Subcutaneous abdominal adipose tissue (tissue), 5 donors: ENCODE measurements around the gene CFAP77.
A peak's percentile ranks its signal among the peaks of the same experiment; 100 is the strongest.

Experiments used
- H3K27ac ChIP-seq: one replicate; pipeline ENCODE4 v1.7.0; 2013; ENCODE audit warnings: low read depth, mild to moderate bottlenecking, inconsistent platforms, low read length, moderate library complexity
- H3K27me3 ChIP-seq, 5 donors: one replicate each; pipeline ENCODE4 v1.7.0; 2013; ENCODE audit warnings: low read length in 5 of 5, inconsistent platforms in 1 of 5; ENCODE audit not compliant: control insufficient read depth in 5 of 5, insufficient read depth in 4 of 5
- H3K36me3 ChIP-seq, 5 donors: one replicate each; pipeline ENCODE4 v1.7.0; 2013; ENCODE audit warnings: low read length in 5 of 5; ENCODE audit not compliant: control insufficient read depth in 5 of 5, insufficient read depth in 5 of 5
- H3K4me1 ChIP-seq, 5 donors: one replicate each; pipeline ENCODE4 v1.7.0; 2013; ENCODE audit warnings: low read length in 5 of 5, mild to moderate bottlenecking in 3 of 5, moderate library complexity in 1 of 5; ENCODE audit not compliant: control insufficient read depth in 5 of 5, insufficient read depth in 5 of 5
- H3K4me3 ChIP-seq, 5 donors: one replicate each; pipeline ENCODE4 v1.7.0; 2013; ENCODE audit warnings: low read length in 5 of 5, low read depth in 1 of 5
- H3K9ac ChIP-seq, 5 donors: one replicate each; pipeline ENCODE4 v1.7.0; 2013; ENCODE audit warnings: low read length in 5 of 5, mild to moderate bottlenecking in 4 of 5, moderate library complexity in 3 of 5
- H3K9me3 ChIP-seq, 5 donors: one replicate each; pipeline ENCODE4 v1.7.0; 2013; ENCODE audit warnings: low read length in 5 of 5; ENCODE audit not compliant: control insufficient read depth in 5 of 5
- donor health status: healthy.
- donor health status: healthy.
- donor health status: healthy.
- donor health status: healthy.
- donor health status: healthy.

Gene CFAP77

DNA sequence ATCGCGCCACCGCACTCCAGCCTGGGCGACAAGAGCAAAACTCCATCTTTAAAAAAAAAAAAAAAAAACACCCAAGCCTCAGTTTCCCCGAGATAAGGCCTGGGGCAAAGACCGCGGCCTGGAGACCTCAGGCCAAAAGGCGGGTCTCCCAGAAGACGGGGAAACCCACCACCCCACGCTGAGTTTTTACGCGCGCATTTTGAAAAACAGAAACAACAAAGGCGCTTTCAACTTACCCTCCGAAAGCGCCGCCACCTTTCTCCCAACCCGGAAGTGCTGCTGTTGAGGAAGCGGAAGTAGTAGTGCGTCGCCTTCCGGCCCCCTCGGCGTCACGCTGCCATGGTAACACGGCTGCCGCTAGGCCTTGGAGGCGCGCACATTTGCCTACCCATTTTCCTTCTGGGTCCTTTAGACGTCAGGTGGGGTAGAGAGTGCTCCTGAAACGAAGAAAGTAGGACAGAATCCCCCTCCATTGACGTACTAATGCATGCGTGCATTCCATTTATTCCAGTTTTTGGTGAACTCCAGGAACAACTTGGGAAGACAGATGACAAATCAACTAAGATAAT lies 3.4 kb upstream of the CFAP77 start, which contains the start of gene TTF1:
TSS of gene TTF1 (minus strand) at position 287 of the 569 bp plus-strand sequence. CDS start 4,019 bp downstream, outside the sequence.
- peaks cover 16 to 25% (median 21%) of the 10 kb centered on the region in 5 donors for H3K27me3 ChIP-seq
- H3K36me3 ChIP-seq, result peaks cover 0 to 15% (median 8%) of the 10 kb centered on the region in 5 donors
- H3K4me3 ChIP-seq, result peak within 1 kb of the TSS; percentile 81 to 95 (median 88)
- peak within 1 kb of the TSS; percentile 68 to 84 (median 81) for H3K9ac ChIP-seq
- H3K9me3 ChIP-seq, result no peaks in the 10 kb centered on the region
- peak within 1 kb of the TSS; percentile 17 for H3K27ac ChIP-seq
- H3K4me1 ChIP-seq, result peaks cover 5 to 46% (median 37%) of the 10 kb centered on the region in 5 donors

- Histone ChIP-seq H3K36me3 (peaks cover 0 to 10% (median 2%) of the 10 kb centered on the region in 5 donors), H3K9ac (peak overlapping the region in 2 of 5 donors; percentile 69 to 78), H3K27me3 (peaks cover 21 to 30% (median 26%) of the 10 kb centered on the region in 5 donors), H3K27ac (peak overlapping the region; percentile 17), H3K9me3 (no peaks in the 10 kb centered on the region), H3K4me3 (peak overlapping the region; percentile 81 to 95 (median 88)), H3K4me1 (peaks cover 5 to 46% (median 37%) of the 10 kb centered on the region in 5 donors)
Observed at GRCh38 chr9:132407196-132407595, 2.8 kb upstream of the CFAP77 start.

GRCh38 chr9:132408521-132408920 lies 1.5 kb upstream of the CFAP77 start:
- no peaks in the 10 kb centered on the region for H3K9me3 ChIP-seq
- peaks cover 0 to 3% (median 0%) of the 10 kb centered on the region in 5 donors for H3K36me3 ChIP-seq
- no peak overlapping the region for H3K9ac ChIP-seq
- H3K27ac ChIP-seq, result no peak overlapping the region
- H3K27me3 ChIP-seq, result peaks cover 25 to 40% (median 29%) of the 10 kb centered on the region in 5 donors
- no peak overlapping the region for H3K4me3 ChIP-seq
- H3K4me1 ChIP-seq, result peaks cover 5 to 46% (median 37%) of the 10 kb centered on the region in 5 donors

GRCh38 chr9:132410642-132411041 lies 631 bp downstream of the CFAP77 start:
- H3K9me3 ChIP-seq, result no peaks in the 10 kb centered on the region
- peak overlapping the region; percentile 13 to 58 (median 54) for H3K4me3 ChIP-seq
- H3K36me3 ChIP-seq, result no peaks in the 10 kb centered on the region
- H3K27ac ChIP-seq, result no peak overlapping the region
- peak overlapping the region in 3 of 5 donors; percentile 30 to 39 (median 35) for H3K9ac ChIP-seq
- H3K27me3 ChIP-seq, result peaks cover 36 to 59% (median 46%) of the 10 kb centered on the region in 5 donors
- peaks cover 3 to 34% (median 31%) of the 10 kb centered on the region in 5 donors for H3K4me1 ChIP-seq

DNA sequence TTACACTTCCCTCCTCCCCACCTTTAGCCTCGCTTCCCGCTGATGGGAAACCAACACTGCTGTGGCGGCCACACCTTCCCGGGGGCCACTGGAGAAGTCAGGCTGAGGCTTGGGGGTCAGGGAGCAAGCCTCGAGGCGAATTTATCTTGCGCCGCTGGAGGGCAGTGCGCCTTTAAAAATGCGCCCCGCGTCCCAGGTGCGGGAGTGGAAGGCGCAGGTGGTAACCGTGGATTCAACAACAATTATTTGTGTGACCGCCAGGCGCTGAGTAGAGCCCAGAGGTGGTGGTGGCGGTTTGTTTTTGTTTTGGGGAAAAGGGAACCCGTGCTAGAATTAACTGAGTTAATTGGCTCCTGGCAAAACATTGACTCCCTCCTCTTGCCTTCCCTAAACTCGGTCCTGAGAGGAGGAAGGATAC lies 1.1 kb downstream of the CFAP77 start:
- peaks cover 36 to 62% (median 49%) of the 10 kb centered on the region in 5 donors for H3K27me3 ChIP-seq

GRCh38 chr9:132412089-132412488 lies 2.1 kb downstream of the CFAP77 start:
- no peaks in the 10 kb centered on the region for H3K36me3 ChIP-seq
- peaks cover 0 to 23% (median 21%) of the 10 kb centered on the region in 5 donors for H3K4me1 ChIP-seq
- H3K27ac ChIP-seq, result no peak overlapping the region
- H3K9me3 ChIP-seq, result no peaks in the 10 kb centered on the region
- H3K4me3 ChIP-seq, result no peak overlapping the region
- no peak overlapping the region for H3K9ac ChIP-seq
- H3K27me3 ChIP-seq, result peaks cover 36 to 62% (median 49%) of the 10 kb centered on the region in 5 donors

More for the DNA sequence above, 1.1 kb downstream of the CFAP77 start:
- Histone ChIP-seq H3K36me3 (no peaks in the 10 kb centered on the region), H3K27ac (no peak overlapping the region), H3K4me1 (peaks cover 0 to 30% (median 27%) of the 10 kb centered on the region in 5 donors), H3K4me3 (peak overlapping the region; percentile 13 to 58 (median 54)), H3K9ac (peak overlapping the region in 1 of 5 donors; percentile 35), H3K9me3 (no peaks in the 10 kb centered on the region)

DNA sequence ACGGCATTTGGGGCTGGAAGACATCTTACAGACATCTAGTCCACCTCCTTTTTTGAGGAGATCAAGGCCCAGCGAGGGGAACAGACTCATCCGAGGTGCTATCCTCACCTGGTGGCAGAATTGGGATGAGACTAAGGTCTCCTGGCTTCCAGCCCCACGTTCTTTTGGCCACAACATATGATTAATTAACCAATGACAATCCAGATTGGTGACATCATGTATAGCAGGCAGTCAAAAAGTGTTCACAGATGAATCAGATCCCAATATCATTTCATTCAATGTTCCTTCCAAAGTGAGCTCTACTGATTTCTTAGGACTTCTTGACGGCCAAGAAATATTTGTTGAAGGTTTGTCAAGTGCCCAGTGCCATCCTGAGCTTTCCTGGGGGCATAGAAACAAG lies 3.9 kb downstream of the CFAP77 start:
- Histone ChIP-seq H3K9me3 (no peaks in the 10 kb centered on the region), H3K36me3 (no peaks in the 10 kb centered on the region), H3K4me3 (no peak overlapping the region), H3K9ac (no peak overlapping the region), H3K27me3 (peaks cover 43 to 80% (median 59%) of the 10 kb centered on the region in 5 donors), H3K4me1 (peaks cover 0 to 21% (median 19%) of the 10 kb centered on the region in 5 donors), H3K27ac (no peak overlapping the region)

- H3K27me3 ChIP-seq, result peaks cover 40 to 79% (median 59%) of the 10 kb centered on the region in 5 donors
Observed at GRCh38 chr9:132414731-132415130, 4.7 kb downstream of the CFAP77 start.

DNA sequence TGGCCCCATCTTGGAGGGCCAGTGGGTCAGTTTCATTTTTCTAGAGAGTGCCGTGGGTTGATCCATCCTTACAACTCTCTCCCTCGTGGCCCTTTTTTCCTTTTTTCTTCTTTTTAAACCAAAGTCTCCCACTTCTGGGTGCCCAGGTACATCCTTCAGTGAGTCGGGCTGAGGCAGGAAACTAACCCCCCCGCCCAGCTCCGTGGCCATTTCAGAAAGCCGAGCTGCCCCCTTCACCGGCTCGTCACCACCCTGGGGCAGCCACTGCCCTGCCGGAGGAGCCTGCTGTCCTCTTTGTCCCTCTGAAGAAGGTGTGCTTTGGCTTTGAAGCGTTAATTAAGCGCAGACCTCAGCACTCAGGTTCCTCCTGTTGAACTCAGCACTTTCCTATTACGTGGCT lies 5.2 kb downstream of the CFAP77 start:
- no peaks in the 10 kb centered on the region for H3K9me3 ChIP-seq
- H3K27me3 ChIP-seq, result peaks cover 39 to 78% (median 57%) of the 10 kb centered on the region in 5 donors
- H3K4me1 ChIP-seq, result peaks cover 0 to 13% (median 11%) of the 10 kb centered on the region in 5 donors
- no peak overlapping the region for H3K27ac ChIP-seq
- no peak overlapping the region for H3K9ac ChIP-seq
- H3K4me3 ChIP-seq, result no peak overlapping the region
- no peaks in the 10 kb centered on the region for H3K36me3 ChIP-seq

More at GRCh38 chr9:132414731-132415130, 4.7 kb downstream of the CFAP77 start:
- peaks cover 0 to 18% (median 16%) of the 10 kb centered on the region in 5 donors for H3K4me1 ChIP-seq
- no peak overlapping the region for H3K4me3 ChIP-seq
- no peak overlapping the region for H3K27ac ChIP-seq
- no peaks in the 10 kb centered on the region for H3K9me3 ChIP-seq
- H3K9ac ChIP-seq, result no peak overlapping the region
- H3K36me3 ChIP-seq, result no peaks in the 10 kb centered on the region

GRCh38 chr9:132418726-132419363 lies 8.8 kb downstream of the CFAP77 start:
- no peak overlapping the region for H3K4me3 ChIP-seq
- H3K4me1 ChIP-seq, result no peaks in the 10 kb centered on the region
- no peak overlapping the region for H3K27ac ChIP-seq
- no peak overlapping the region for H3K9ac ChIP-seq
- H3K27me3 ChIP-seq, result peaks cover 27 to 63% (median 44%) of the 10 kb centered on the region in 5 donors
- no peaks in the 10 kb centered on the region for H3K36me3 ChIP-seq
- H3K9me3 ChIP-seq, result peaks cover 0 to 6% (median 5%) of the 10 kb centered on the region in 5 donors
